ENCODE data around the gene PTPA.

DNA sequence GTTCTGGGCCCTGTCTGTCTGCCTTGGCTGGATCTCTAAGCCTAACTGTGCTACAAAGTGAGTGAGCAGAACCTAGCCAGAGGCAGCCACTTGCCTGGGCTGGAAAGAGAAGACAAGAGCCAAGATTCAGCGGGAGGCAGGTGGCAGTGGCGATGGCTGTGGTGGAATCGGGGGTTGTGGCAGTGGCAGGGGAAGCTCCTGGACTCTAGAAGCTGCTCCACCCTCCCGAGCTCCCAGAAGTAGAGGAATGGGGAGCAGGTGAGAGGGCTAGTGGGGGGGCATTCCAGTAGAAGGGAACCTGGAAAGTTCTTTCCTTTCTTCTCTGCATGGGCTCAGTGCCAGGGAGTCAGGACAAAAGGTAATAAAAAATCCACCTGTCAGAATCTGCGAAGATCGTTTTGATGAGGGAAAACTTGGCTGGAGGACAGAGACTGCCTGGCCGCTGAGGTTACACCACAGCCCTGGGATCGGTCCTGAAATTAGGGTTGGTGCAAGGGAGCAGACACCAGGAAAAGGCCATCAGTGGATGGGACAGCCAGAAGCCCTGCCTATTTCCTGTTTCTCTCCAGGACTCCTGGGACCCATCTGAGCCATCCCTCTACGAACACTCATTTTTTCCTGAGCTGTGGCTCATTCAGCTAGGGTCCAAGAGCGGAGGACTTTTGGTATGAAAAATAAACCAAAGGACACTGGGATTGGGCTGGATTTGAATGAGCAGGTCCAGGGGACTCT is 2.2 kb upstream of the PTPA start:
- TF ChIP-seq EZH2 (IDR thresholded peaks at IDR 0.05; ENCODE audit: insufficient read depth, poor library complexity, severe bottlenecking) (no peak), EZH2phosphoT487 (IDR thresholded peaks at IDR 0.05; ENCODE audit: insufficient read depth, low read depth) (no peak)

All from GM23248 (cell line).